ENCODE results near the gene FNDC10.

- TF ChIP-seq CSDC2 (CRISPR knock-in tag; IDR thresholded peaks at IDR 0.05) (no peak), RARB (CRISPR knock-in tag; IDR thresholded peaks at IDR 0.05) (no peak), ZC3H10 (CRISPR knock-in tag; IDR thresholded peaks at IDR 0.05) (no peak), CREB5 (CRISPR knock-in tag; IDR thresholded peaks at IDR 0.05; ENCODE audit: low read depth) (no peak), PATZ1 (CRISPR knock-in tag; IDR thresholded peaks at IDR 0.05; ENCODE audit: borderline replicate concordance) (no peak), SNAI2 (CRISPR knock-in tag; IDR thresholded peaks at IDR 0.05) (no peak), TOX (CRISPR knock-in tag; IDR thresholded peaks at IDR 0.05; ENCODE audit: borderline replicate concordance) (no peak), BACH2 (CRISPR knock-in tag; IDR thresholded peaks at IDR 0.05; ENCODE audit: borderline replicate concordance) (no peak), OSR1 (CRISPR knock-in tag; IDR thresholded peaks at IDR 0.05) (no peak), TCF4 (CRISPR knock-in tag; IDR thresholded peaks at IDR 0.05; ENCODE audit: borderline replicate concordance) (no peak), ARNTL (CRISPR knock-in tag; IDR thresholded peaks at IDR 0.05; ENCODE audit: borderline replicate concordance, low read depth) (no peak), ZFP30 (CRISPR knock-in tag; IDR thresholded peaks at IDR 0.05) (no peak), PPARA (CRISPR knock-in tag; IDR thresholded peaks at IDR 0.05; ENCODE audit: borderline replicate concordance) (no peak), ISL1 (CRISPR knock-in tag; IDR thresholded peaks at IDR 0.05) (no peak)
Measured at GRCh38 chr1:1616045-1616790, 16.3 kb upstream of the FNDC10 start.
